Stimulated activated CD4-positive, alpha-beta T cell treated with anti-CD3 and anti-CD28 coated beads, Interleukin-15, amount 100 ng/mL, for 1 hour (primary cell): ENCODE results near the gene CDC123.
A peak's percentile ranks its signal among the peaks of the same experiment; 100 is the strongest.
"Not testable (repeated sequence)": the region's sequence is repeated elsewhere in the genome, so short reads cannot be mapped to it uniquely, and the experiment has no call there.

Source experiments
- DNase-seq, 2 donors: peaks; one replicate each; pipeline ENCODE4 v3.0.0-alpha.2; 2020; ENCODE audit warnings: low read depth in 1 of 2, low spot score in 1 of 2

CDC123 gene, protein sequence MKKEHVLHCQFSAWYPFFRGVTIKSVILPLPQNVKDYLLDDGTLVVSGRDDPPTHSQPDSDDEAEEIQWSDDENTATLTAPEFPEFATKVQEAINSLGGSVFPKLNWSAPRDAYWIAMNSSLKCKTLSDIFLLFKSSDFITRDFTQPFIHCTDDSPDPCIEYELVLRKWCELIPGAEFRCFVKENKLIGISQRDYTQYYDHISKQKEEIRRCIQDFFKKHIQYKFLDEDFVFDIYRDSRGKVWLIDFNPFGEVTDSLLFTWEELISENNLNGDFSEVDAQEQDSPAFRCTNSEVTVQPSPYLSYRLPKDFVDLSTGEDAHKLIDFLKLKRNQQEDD

DNA sequence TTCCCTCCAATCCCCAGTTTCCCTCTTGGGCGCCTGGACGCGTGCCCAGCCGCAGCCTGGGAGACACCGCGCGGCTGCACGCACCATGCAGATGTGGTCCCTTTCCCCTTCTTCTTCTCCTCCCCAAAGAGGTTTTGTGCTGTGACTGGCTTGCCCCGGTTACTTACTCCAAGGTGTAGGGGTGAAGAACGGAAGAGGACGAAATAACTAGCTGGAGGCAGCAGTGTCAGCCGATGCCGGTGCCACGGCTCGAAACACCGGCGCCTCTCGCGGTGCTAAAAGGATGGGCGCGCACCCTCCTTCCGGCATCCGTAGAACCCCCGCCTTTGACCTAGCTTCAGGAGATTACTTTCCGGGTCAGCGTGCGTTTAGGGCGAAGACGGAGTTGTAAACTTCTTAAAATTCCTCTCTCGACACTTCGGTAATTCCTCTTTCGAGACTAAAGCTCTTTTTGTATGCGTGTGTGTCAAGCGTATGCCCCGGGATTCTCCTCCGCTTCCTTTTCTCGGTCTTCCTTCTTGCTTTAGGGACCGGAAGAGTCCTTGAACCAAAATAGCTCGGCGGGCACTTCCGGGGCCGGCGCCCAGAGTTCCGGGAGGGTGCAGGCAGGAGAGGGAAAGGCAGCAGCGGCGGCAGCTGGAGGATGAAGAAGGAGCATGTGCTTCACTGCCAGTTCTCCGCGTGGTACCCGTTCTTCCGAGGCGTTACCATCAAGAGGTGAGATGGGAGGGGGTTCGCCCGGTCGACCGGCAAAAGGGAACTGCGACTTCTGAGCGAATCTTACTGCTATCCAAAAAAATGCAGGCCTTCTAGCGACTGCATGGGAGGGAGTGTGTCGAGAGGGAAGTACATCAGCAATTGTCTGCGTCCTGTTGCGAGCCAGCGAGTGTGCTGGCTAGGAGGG is at the start of gene CDC123, which contains the start of gene NUDT5:
CDC123 (plus strand) TSS at position 586 of the 904 bp plus-strand sequence; CDS start at position 644, 58 bp downstream.
NUDT5 (minus strand) TSS at position 289 of the 904 bp plus-strand sequence. CDS start 9,600 bp downstream, outside the sequence.
- peak; percentile 60 to 74 for DNase-seq

DNA sequence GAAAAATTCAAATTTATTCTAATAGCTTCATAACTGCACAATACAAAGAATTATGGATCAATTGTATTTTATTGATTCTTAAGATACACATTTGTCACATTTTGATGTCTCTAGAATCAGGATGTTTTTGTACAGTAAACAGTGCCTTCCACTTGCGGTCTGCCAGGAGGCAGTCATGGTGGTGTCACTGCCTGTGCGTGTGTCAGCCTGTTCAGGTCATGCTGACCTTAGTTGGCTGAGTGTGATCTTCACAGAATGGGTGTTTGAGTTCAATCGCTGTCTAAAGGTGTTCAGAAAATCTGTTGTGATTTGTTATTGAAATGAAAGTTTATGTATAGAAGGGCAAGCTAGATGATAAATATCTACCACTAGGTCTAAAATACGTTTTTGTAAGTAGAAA is 45.8 kb upstream of the CDC123 start:
- no peak for DNase-seq

DNA sequence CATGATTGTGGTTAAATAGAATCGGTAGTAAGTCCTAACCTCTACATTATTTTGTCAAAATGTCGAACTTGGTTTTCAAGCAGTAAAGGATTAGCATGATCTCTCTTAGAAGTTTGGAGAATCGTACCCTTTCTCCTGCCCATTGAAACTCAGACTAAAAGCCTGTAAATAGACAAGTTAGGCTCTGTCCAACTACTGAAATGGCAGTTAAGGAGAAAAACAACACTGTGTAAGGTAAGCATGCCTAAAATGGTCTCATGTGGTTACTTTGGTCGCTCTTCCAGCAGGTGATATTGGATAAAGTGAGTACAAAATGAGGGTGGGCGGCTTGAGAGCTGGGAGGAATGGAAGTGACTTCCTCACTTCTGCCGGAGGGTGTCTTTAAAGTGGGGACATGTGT is 41.5 kb upstream of the CDC123 start:
- no peak for DNase-seq

DNA sequence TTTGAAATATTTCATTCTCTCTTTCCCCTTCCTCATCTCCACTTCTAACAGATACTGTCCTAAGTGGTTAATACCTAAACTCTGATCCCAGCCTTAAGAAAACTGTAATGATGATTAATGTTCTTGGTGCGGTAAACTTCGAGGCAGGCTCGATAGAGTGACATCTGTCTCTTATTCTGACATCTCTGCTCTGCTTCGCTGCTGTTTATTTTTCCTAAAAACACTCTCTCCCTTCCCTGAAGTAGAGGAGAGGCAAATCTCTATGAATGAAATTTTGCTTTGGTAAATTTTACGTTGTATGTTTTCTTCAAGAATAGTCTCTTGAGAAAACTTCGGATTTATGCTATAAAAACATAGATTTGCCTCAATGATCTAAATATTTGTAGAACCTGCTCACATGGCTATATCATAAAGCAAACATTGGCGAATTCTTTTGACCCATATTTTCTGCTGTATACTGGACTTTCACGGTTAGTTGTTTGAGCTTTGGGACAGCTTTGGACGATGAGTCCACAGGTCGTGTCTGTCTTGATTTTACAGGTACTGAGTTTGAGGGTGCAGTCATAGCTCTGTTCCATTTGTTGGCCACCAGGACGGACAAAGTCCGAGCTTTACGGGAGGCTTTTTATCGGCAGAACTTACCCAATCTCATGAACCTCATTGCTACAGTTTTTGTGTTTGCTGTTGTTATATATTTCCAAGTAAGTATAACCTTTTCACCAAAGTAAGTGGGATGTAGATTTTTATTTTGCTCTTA is 39.4 kb upstream of the CDC123 start:
- no peak for DNase-seq

DNA sequence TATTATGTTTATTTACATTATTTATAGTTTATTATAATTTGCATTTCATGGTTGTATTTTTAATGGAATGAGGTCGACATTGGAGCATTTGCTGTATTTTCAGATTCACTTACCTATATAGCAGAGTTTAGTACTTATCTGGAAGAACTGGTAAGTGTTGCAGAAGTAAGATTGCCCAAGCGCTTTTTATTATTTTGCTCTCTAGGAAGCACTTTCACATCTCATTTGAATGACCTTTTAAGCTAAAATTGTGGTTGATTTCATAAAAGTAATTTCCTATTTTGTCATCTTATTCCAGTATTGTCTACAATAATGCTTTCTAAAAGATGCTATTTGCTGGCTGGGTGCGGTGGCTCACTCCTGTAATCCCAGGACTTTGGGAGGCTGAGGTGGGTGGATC is 37.9 kb upstream of the CDC123 start:
- no peak for DNase-seq

DNA sequence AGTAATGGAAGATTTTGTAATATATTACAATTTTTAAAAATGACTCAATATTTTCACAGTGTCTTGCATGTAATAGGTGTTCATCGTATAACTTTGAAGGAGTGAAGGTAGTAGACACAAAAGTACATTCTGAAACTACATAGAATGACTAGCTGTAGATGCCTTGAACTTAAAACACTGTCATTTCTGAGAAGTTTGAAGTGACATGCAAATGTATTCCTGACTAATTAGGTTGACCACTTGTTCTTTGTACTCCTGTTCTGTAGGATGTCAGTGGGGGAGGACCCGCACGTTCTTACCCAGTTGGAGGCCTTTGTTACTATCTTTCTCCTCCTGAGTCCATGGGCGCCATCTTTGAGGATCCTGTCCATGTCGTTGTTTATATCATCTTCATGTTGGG is 35.3 kb upstream of the CDC123 start:
- no peak for DNase-seq

DNA sequence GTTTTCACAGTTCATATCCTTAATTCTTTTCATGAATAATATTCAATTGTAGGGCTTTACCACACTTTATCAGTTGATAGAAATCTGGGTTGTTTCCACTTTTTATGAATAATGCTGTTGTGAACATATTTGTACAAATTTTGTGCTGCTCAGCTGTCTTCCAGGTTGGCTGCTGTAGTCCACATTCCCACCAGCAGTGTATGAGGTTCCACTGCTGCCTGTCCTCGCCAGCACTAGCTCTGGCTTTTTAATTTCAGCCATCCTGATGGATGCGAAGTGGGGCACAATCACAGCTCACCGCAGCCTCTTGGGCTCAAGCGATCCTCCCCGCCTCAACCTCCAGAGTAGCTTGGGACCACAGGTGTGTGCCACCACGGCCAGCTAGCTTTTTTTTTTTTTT is 33.1 kb upstream of the CDC123 start:
- DNase-seq = no peak

DNA sequence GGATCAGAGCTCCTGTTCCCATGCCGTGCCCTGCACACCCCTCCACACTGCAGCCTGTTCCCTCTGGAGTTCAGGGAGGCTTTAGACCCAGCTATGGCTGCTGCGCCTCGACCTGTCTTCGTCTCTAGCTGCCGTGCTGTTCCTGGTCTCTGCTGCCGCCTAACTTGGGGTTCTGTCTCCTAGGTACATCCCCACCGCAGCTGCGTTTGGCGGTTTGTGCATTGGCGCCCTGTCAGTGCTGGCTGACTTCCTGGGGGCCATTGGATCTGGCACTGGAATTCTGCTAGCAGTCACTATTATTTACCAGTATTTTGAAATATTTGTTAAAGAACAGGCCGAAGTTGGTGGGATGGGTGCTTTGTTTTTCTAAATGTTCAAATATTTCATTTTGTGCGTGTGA is 31.9 kb upstream of the CDC123 start:
- no peak for DNase-seq

DNA sequence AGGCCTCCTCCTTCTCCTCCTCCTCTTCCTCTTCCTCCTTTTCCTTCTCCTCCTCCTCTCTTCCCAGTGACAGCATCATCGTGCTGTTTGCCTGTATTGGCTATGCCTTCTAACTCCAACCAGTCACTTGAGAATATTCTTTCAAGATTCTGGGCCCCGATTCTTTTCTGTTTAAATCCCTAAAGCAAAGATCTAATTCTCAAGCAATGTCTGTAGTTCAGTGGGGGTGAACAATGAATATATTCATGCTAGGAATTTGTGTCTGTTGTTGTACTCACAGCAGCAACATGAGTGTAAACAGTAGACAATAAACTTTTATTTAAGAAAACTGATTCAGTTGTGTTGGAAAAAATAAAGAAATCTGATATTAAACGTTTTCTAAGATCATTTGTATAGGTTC is 31.0 kb upstream of the CDC123 start:
- no peak for DNase-seq

DNA sequence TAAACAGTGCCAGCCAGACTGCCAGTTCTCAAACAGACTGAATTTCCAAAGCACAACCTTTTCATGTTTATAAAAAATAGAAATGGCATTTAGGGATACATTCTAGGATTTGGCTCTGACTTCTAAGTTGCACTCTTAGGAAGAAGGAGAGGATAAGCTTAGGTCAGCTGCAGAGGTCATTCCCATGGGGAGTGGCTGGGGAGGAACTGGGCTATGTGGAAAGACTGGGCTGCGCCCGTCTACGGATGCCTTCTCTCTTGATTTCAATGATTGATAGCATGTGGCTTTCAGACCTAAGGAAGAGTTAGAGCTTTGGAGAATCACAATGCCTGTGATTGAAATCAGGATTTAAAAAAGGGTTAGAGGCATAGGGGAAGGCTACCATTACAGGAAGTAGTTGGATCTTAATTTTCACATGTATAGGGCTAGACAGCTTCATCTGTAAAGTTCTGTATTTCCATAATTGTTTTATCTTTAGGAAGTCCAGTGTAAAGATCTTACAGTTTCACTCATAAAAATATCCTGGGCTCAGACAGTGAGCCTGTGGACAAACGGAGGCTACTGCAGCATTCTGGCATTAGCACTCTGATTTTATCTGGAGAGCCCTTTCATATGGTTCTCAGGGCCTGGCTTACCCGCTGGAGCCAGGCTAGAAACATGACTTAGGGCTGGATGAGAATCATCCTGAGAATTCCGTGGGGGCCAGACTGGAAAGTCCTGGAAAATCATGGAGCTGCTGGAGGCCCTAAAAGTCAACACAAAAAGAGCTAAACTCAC is 29.8 kb upstream of the CDC123 start:
- DNase-seq = no peak

DNA sequence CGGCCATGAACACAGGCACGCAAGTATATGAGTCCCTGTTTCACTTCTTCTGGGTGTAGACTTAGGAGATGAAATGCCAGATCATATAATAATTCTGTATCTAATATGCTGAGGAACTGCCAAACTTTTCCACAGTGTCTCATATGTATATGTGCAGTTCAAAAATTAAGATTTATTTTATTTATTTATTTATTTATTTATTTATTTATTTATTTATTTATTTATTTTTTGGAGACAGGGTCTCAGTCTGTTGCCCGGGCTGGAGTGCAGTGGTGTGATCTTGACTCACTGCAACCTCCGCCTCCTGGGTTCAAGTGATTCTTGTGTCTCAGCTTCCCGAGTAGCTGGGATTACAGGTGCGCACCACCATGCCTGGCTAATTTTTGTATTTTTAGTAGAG is 24.5 kb upstream of the CDC123 start:
- not testable (repeated sequence) for DNase-seq

DNA sequence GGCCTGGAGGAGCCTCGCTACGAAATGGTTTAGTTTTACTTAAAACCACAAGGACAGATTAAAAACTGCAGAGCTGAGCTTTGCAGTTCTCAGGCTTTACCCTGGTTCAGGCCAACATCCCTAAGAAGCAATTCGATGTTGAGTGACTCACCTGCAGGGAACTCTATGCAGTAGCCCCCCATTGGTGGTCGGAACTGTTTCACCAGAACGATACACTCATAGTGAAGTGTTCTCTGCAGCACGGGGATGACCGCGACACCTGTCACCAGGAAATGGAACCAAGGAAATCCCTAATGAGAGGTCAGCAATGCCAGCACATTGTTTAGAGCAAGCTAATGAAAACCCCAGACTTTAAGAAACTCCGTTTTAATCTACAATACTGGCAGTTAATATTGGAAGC is 18.3 kb upstream of the CDC123 start:
- no peak for DNase-seq

DNA sequence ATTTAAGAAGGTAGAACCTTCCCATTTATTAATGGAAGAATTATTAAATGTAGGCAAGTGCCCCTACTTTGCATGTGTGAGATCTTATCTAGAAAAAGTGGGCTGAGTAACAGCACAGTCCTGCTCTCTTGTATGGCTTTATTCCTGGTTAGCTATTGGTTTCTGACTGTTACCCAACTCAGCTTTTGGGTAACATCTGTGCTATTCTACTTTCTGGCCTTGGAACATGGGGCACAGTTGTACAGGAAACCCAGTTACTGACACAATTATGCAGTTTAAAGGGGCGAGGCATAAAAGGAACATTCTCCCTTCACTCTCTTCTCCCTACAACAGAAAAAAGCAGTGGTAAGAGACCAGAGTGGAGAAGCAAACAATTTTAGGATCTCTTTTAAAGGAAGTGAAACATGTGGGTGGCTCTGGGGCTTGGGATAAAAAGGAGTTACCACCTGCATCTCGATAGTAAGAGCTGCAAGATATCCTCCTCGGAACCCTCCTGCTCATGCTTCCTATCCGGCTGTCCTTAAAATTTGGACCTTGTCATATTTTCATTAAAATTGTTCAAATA is 16.3 kb upstream of the CDC123 start:
- DNase-seq = no peak

DNA sequence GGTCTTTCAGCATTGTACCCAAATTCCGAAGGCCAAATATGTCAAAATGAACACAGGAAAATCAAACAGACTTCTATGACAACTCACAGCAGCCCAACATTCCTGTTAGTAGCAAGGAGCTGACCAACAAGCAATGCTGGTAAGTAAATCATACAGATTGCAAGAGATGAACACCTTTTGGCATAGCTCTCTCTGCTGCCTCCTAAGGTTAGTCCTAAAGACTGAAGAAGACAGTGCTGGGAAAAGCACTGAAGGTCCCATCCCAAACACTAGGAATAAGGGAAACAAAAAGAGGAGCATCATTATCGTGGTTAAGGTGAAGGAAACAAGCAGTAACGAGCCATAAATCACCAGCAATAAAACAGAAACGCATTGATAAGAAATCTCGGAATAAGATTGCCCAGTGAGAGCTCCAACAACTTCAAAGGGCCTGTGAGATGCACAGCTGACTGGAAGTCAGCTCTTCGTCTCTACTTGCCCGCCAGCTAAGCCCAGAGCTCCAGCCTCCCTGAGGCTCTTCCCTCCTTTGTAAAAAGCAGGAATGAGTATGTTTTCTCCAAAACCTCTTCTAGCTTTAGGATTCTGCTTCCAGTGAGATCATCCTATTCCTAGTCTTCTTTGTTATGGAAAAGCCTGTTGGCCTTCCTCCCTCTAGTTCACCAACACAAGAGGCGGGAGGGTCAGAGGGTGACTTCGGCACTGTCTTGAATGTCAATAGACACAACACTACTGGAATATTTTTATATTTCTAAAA is 15.6 kb upstream of the CDC123 start:
- DNase-seq = no peak

DNA sequence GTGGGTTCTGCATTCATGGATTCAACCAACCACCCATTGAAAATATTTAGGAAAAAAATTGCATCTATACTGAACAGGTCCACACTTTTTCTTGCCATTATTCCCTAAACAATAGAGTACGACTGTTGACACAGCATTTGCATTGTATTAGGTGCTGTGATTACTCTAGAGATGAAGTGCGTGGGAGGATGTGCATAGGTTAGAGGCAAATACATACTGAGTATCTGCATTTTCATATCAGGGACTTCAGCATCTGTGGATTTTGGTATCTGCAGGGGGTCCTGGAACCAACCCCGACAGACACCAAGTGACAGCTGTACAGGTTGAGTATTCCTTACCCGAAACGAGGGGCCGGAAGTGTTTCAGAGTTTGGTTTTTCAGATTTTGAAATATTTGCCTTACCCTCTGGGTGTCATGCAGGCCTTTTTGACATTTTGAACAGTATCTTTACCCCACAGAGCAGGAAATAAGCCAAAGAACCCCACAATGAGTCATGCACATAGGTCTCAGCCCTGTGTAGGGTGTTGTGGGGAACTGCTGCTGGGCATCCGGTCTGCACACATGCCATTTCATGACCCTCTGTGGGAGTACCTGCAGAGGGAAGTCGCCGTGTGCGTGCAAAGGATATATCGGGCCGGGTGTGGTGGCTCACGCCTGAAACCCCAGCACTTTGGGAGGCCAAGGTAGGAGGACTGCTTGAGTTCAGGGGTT is 14.8 kb upstream of the CDC123 start:
- DNase-seq = peak; percentile 33 to 37

DNA sequence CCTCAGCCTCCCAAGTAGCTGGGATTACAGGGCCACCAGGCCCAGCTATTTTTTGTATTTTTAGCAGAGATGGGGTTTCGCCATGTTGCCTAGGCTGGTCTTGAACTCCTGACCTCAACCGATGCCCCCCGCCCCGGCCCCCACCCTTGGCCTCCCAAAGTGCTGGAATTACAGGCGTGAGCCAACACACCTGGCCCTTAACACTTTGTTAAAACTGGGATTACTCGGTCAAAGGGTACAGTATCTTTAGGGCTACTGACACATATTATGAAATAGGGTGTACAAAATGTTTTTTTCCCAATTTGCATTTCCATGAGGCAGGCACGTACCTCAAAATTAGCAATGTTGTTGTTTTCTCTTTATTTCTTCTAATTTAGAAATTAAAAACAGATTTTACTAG is 11.8 kb upstream of the CDC123 start:
- DNase-seq = no peak

DNA sequence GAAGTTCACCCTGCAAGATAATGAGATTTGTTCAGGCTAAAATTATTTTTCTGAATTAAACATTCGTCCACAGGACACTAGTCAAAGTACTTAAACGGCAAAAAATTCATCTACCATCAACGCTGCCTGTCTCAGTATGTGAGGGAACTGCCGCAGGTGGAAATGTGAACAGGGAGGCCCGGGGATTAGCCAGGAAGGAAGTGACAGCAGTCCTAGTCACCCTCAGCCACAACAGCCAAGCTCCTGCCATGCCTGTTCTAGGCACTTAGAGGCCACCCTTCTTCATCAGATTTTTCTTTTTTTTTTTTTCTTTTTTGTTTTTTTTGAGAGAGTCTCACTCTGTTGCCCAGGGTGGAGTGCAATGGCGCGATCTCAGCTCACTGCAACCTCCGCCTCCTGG is 9.7 kb upstream of the CDC123 start:
- no peak for DNase-seq

DNA sequence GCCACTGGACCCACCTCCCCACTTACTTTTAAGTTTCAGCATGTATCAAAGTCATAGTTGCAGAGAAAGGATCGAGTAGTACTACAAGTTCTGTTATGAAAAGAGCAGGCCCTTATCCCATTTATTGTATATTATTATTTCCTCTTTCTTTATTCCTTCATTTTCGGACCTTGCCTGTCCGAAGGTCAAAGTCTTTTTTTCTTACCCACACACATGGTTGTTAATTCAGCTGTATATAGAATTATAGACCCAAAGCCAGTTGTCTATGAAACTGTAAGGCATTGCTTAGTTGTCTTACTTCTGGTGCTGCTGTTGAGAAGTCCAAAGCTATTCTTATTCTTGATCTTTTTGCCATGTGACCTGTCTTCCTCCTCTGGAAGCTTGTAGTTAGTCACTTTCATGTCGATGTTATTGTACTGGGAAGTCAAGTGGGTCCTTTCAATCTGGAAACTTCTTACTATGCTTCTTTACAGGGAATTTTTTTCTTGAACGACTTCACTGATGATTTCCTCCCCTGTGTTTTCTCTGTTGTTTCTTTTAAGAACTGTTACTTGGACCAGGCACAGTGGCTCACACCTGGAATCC is 8.6 kb upstream of the CDC123 start:
- DNase-seq = no peak

DNA sequence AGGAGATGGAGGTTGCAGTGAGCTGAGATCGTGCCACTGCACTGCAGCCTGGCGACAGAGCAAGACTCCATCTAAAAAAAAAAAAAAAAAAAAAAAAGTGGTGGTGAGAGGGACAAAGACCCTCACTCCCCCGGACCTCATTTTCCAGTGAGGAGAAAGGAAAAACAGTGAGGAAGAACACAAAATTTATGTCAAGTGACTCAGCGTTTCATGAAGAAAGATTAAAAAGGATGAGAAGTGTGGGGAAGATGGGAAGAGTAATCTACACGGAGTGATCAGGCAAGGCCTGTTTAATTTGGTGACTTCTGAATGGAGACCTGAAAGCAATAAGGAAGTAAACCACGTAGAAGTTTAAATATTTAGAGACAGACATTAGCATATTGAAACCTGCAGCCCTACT is 7.3 kb upstream of the CDC123 start:
- DNase-seq = no peak
